Loucy (cell line): Measurements from ENCODE around the gene ATAD2B.

Source experiments
- EZH2phosphoT487 ChIP-seq: fragments of 200-600 bp; IDR thresholded peaks from 2 replicates; pipeline ENCODE4 v1.6.1; 2018; ENCODE audit warnings: antibody characterized with exemption, mild to moderate bottlenecking, moderate library complexity, borderline replicate concordance
- TF ChIP-seq, protein P1 (sequence below): fragments of 200-600 bp; sonication (generic); conservative IDR thresholded peaks from 2 replicates; pipeline ENCODE4 v1.5.1; 2014; ENCODE audit warnings: mild to moderate bottlenecking, antibody characterized with exemption, low read length

DNA sequence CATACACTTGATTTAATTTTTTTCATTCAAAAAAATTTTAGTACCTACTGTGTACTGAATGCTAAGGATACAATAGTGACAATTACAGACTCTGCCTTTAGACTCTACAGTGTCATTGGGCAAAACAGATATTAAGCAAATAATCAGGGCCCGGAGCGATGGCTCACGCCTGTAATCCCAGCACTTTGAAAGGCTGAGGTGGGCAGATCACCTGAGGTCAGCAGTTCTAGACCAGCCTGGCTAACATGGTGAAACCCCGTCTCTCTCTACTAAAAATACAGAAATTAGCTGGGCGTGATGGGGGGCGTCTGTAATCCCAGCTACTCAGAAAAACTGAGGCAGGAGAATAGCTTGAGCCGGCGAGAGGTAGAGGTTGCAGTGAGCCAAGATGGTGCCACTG is 14.7 kb upstream of the ATAD2B start:
- TF ChIP-seq, protein P1, sequence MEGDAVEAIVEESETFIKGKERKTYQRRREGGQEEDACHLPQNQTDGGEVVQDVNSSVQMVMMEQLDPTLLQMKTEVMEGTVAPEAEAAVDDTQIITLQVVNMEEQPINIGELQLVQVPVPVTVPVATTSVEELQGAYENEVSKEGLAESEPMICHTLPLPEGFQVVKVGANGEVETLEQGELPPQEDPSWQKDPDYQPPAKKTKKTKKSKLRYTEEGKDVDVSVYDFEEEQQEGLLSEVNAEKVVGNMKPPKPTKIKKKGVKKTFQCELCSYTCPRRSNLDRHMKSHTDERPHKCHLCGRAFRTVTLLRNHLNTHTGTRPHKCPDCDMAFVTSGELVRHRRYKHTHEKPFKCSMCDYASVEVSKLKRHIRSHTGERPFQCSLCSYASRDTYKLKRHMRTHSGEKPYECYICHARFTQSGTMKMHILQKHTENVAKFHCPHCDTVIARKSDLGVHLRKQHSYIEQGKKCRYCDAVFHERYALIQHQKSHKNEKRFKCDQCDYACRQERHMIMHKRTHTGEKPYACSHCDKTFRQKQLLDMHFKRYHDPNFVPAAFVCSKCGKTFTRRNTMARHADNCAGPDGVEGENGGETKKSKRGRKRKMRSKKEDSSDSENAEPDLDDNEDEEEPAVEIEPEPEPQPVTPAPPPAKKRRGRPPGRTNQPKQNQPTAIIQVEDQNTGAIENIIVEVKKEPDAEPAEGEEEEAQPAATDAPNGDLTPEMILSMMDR = no peak
- no peak for TF ChIP-seq EZH2phosphoT487
